OCI-LY7 (cell line): ENCODE data around the gene SHC2. TPM values are rescaled to one million over a fixed set of nuclear protein-coding genes. Genes with fewer than 3 reads are reported as not detected.

Source experiments
- BruUV-seq: library from RNA; stranded (reverse); fragments of 400-500 nt; replicated peaks from 2 replicates; lab custom pipeline; 2021; lab: Mats Ljungman, UMichigan
- CTCF ChIA-PET: fragments of 300-600 bp; sonication (Branson Sonifier 250); formaldehyde crosslinking; loops from one replicate; lab custom pipeline; 2022; ENCODE audit warnings: antibody characterized with exemption; ENCODE audit not compliant: unreplicated experiment; lab: Charles Lee
- POLR2A ChIA-PET: fragments of 300-600 bp; sonication (Branson Sonifier 250); formaldehyde crosslinking; loops from one replicate; lab custom pipeline; 2022; ENCODE audit warnings: antibody characterized with exemption; lab: Charles Lee
- DNase-seq: peaks from one replicate; pipeline ENCODE4 v3.0.0-alpha.2; 2015; ENCODE audit warnings: low spot score
- H2AFZ ChIP-seq: fragments of 200-600 bp; sonication (generic), shearing (Covaris generic); 2 replicates; pipeline ENCODE4 v1.6.1; 2014; ENCODE audit warnings: mild to moderate bottlenecking, antibody characterized with exemption, low read length, moderate library complexity
- H3K27ac ChIP-seq: fragments of 200-600 bp; sonication (generic); 2 replicates; pipeline ENCODE4 v1.5.1; 2014; ENCODE audit warnings: mixed run types, low read depth, mild to moderate bottlenecking, moderate library complexity, low read length, inconsistent platforms; ENCODE audit not compliant: poor library complexity, severe bottlenecking
- H3K36me3 ChIP-seq: fragments of 200-600 bp; sonication (generic); 2 replicates; pipeline ENCODE4 v1.6.1; 2014; ENCODE audit warnings: mild to moderate bottlenecking, antibody characterized with exemption, low read length, moderate library complexity, mixed read lengths; ENCODE audit not compliant: insufficient read depth
- H3K4me1 ChIP-seq: fragments of 200-600 bp; sonication (generic); 2 replicates; pipeline ENCODE4 v1.5.1; 2014; ENCODE audit warnings: mild to moderate bottlenecking, low read length; ENCODE audit not compliant: insufficient read depth, poor library complexity, severe bottlenecking
- H3K4me2 ChIP-seq: fragments of 200-600 bp; sonication (generic); 2 replicates; pipeline ENCODE4 v1.6.1; 2014; ENCODE audit warnings: mild to moderate bottlenecking, low read length
- H3K4me3 ChIP-seq: fragments of 200-600 bp; sonication (generic); 2 replicates; pipeline ENCODE4 v1.5.1; 2014; ENCODE audit warnings: mild to moderate bottlenecking, low read depth, low read length; ENCODE audit not compliant: poor library complexity, severe bottlenecking
- H3K79me2 ChIP-seq: fragments of 200-600 bp; sonication (generic); 2 replicates; pipeline ENCODE4 v1.6.1; 2016; ENCODE audit warnings: low read depth, mild to moderate bottlenecking, low read length, moderate library complexity, mixed read lengths; ENCODE audit not compliant: insufficient read depth
- H3K9me2 ChIP-seq: fragments of 200-600 bp; sonication (generic); 2 replicates; pipeline ENCODE4 v1.6.1; 2016; ENCODE audit warnings: mild to moderate bottlenecking, low read length, mixed read lengths; ENCODE audit not compliant: insufficient read depth
- H3K9me3 ChIP-seq: fragments of 200-600 bp; sonication (generic); 2 replicates; pipeline ENCODE4 v1.6.1; 2014; ENCODE audit warnings: mild to moderate bottlenecking, mixed run types, low read length, mixed read lengths
- H4K20me1 ChIP-seq: fragments of 200-600 bp; sonication (generic); 2 replicates; pipeline ENCODE4 v1.6.1; 2014; ENCODE audit warnings: mild to moderate bottlenecking, antibody characterized with exemption, low read length, moderate library complexity, mixed read lengths; ENCODE audit not compliant: insufficient read depth
- CTCF ChIP-seq: fragments of 200-600 bp; sonication (generic); conservative IDR thresholded peaks from 2 replicates; pipeline ENCODE4 v1.5.1; 2014; ENCODE audit warnings: mild to moderate bottlenecking, antibody characterized with exemption, low read length, moderate library complexity, mixed read lengths
- EZH2phosphoT487 ChIP-seq: fragments of 200-600 bp; sonication (generic); IDR thresholded peaks from 2 replicates; pipeline ENCODE4 v1.6.1; 2018; ENCODE audit warnings: low read depth, borderline replicate concordance, mild to moderate bottlenecking, mixed run types, antibody characterized with exemption, low read length, moderate library complexity, mixed read lengths
- intact Hi-C: fragments of 100-400 bp; cut with micrococcal nuclease; formaldehyde crosslinking; loops from one replicate; pipeline ENCODE4 v1.10.0; 2022; ENCODE audit not compliant: unreplicated experiment
- total RNA-seq, 2 experiments: library from RNA; depleted of rRNA in 1 of 2; stranded (reverse); fragments of >200 nt in 1 of 2; shearing (Covaris generic) in 1 of 2; gene quantifications; 2 replicates each; pipeline ENCODE4 v1.2.3, GENCODE V29; 2014 to 2022

The SHC2 gene
- total RNA-seq, 2 experiments from 2014 or later: 0.28 to 0.65 TPM

- DNase-seq: no peak
- no peak for TF ChIP-seq EZH2phosphoT487
- intact Hi-C loops: no loop called here
- Histone ChIP-seq H3K9me3 (no peaks in the 10 kb centered on the region), H2AFZ (no peak overlapping the region), H4K20me1 (no peaks in the 10 kb centered on the region), H3K79me2 (no peaks in the 10 kb centered on the region), H3K9me2 (no peaks in the 10 kb centered on the region), H3K36me3 (no peaks in the 10 kb centered on the region), H3K4me1 (no peaks in the 10 kb centered on the region), H3K4me3 (no peak overlapping the region), H3K4me2 (no peak overlapping the region), H3K27ac (no peak overlapping the region)
- no TSS peak for BruUV-seq
- ChIA-PET CTCF (no interaction called here), POLR2A (no interaction called here)
These were observed 59.6 kb downstream of the SHC2 start for GRCh38 chr19:400976-401865.

DNA sequence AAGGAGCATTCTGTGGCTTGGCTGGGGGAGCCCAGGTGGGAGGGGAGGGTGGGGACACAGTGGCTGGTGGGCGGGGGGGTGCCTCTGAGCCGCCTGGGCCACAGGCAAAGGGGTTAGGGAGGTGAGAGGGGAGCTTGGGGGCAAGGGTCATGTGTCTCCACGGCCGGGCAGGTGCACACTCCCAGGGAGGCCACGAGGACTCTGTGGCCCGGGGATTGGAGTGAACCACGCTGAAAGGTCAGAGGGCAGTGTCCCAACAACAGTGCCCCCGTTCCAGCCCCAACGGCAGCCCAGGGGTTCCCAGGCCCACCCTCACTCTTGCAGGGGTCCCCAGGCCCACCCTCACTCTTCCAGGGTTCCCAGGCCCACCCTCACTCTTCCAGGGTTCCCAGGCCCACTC is 61.5 kb downstream of the SHC2 start:
- no peak for DNase-seq
- H3K36me3 ChIP-seq: no peaks in the 10 kb centered on the region
- no peak overlapping the region for H2AFZ ChIP-seq
- H4K20me1 ChIP-seq: no peaks in the 10 kb centered on the region
- no peak overlapping the region for H3K4me2 ChIP-seq
- H3K4me3 ChIP-seq: no peak overlapping the region
- no peaks in the 10 kb centered on the region for H3K79me2 ChIP-seq
- H3K27ac ChIP-seq: no peak overlapping the region
- no peaks in the 10 kb centered on the region for H3K4me1 ChIP-seq
- BruUV-seq: no TSS peak
- no peak for TF ChIP-seq EZH2phosphoT487
- no peak for TF ChIP-seq CTCF
- no peaks in the 10 kb centered on the region for H3K9me3 ChIP-seq
- no peaks in the 10 kb centered on the region for H3K9me2 ChIP-seq
- ChIA-PET CTCF (no interaction called here), POLR2A (no interaction called here)
- intact Hi-C loops: no loop called here

DNA sequence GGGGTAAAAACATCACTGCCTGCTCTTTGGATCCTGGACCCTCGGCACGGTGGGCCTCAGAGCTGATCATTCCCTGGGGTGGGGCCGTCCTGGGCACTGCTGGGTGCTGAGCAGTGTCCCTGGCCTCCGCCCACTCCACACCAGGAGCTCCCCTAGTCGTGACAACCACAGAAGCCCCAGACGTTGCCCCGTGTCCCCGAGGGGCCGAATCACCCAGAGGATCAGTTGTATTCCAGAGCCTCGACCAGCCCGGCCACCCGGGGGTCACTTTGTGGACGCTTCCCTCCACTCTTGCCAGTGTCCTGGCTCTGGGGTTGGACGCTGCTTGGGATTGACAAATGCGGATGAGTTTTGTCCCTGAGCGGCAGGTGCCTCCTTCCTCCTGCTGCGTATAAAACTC is 62.1 kb downstream of the SHC2 start:
- DNase-seq: no peak
- Histone ChIP-seq H3K36me3 (no peaks in the 10 kb centered on the region), H2AFZ (no peak overlapping the region), H3K4me1 (no peaks in the 10 kb centered on the region), H4K20me1 (no peaks in the 10 kb centered on the region), H3K4me3 (no peak overlapping the region), H3K4me2 (no peak overlapping the region), H3K9me2 (no peaks in the 10 kb centered on the region), H3K27ac (no peak overlapping the region), H3K79me2 (no peaks in the 10 kb centered on the region), H3K9me3 (no peaks in the 10 kb centered on the region)
- ChIA-PET CTCF (no interaction called here), POLR2A (no interaction called here)
- no TSS peak for BruUV-seq
- intact Hi-C loops: no loop called here
- no peak for TF ChIP-seq EZH2phosphoT487
- TF ChIP-seq CTCF: no peak
